Measurements from ENCODE around the gene JKAMP.
A peak's percentile ranks its signal among the peaks of the same experiment; 100 is the strongest.

Gene JKAMP

DNA sequence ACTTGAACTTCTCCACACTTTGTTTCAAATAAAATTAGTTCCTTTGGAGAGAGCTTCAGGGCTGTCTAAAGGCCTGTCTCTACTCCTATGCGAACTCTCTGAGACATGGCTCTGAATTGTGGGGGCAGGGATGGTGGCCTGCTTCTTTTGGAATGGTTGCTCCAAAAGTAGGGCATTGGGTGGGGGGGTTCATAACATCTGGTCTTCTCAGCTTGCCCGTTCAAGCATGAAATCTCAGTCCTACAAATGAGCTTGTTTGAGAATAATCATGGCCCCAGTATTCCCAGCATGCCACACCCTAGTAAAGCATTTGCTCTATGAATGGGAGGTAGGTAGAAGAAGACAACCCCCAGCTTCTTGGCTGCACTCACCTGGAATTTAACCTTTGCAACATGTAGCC is 25.8 kb upstream of the JKAMP start:
- peaks cover 27% of the 10 kb centered on the region for H3K4me1 ChIP-seq (ENCODE audit: control insufficient read depth, insufficient read depth, low read length, unreplicated experiment)
- H3K27ac ChIP-seq (ENCODE audit: low read depth, low read length): no peak overlapping the region
- H3K79me2 ChIP-seq (ENCODE audit: control insufficient read depth, insufficient read depth, low read length, unreplicated experiment): peaks cover 3% of the 10 kb centered on the region
- H3K27me3 ChIP-seq (ENCODE audit: insufficient read depth, low read length): no peaks in the 10 kb centered on the region
- no peak overlapping the region for H2AFZ ChIP-seq (ENCODE audit: low read length, unreplicated experiment)
- H3K36me3 ChIP-seq (ENCODE audit: insufficient read depth, low read length): peaks cover 63% of the 10 kb centered on the region
- no peak overlapping the region for H3K4me3 ChIP-seq (ENCODE audit: low read depth, low read length)

GRCh38 chr14:59460378-59460777 is 23.9 kb upstream of the JKAMP start:
- Histone ChIP-seq H3K4me3 (ENCODE audit: low read depth, low read length) (no peak overlapping the region), H3K4me1 (ENCODE audit: control insufficient read depth, insufficient read depth, low read length, unreplicated experiment) (peaks cover 12% of the 10 kb centered on the region), H3K27ac (ENCODE audit: low read depth, low read length) (no peak overlapping the region), H2AFZ (ENCODE audit: low read length, unreplicated experiment) (no peak overlapping the region), H3K79me2 (ENCODE audit: control insufficient read depth, insufficient read depth, low read length, unreplicated experiment) (peaks cover 7% of the 10 kb centered on the region), H3K36me3 (ENCODE audit: insufficient read depth, low read length) (peaks cover 64% of the 10 kb centered on the region), H3K27me3 (ENCODE audit: insufficient read depth, low read length) (no peaks in the 10 kb centered on the region)

GRCh38 chr14:59461891-59462290 is 22.4 kb upstream of the JKAMP start:
- H3K36me3 ChIP-seq (ENCODE audit: insufficient read depth, low read length): peaks cover 49% of the 10 kb centered on the region
- no peak overlapping the region for H3K27ac ChIP-seq (ENCODE audit: low read depth, low read length)

DNA sequence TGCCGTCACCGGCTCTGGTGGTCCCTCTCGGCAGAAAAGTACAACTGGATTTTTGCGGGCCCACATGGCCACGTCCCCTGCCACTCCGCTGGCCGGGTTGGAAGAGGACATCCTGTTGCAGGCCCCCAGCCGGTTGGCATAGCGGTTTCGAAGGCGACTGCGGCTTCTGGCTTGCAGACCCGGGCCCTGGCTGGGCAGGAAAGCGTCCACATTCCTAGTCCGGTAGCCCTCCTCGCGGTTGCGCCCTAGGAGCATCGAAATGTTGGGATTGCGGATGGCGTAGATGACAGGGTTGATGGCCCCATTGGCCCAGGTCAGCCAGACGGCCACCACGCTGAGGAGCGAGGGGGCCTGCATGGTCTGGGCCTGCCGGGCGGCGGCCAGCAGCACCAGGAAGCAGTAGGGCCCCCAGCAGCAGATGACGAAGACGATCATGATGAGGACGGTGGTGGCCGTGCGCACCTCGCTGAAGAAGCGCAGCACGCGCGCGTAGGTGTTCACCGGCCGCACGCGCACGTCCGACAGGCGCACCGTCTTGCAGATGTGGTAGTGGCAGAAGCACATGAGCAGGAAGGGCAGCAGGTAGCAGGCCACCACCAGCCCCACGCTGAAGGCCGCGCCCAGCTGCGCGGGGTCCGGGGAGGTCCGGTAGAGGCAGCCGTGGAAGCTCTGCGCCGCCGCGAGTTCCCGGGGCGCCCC is 20.4 kb upstream of the JKAMP start:
- Histone ChIP-seq H3K27ac (ENCODE audit: low read depth, low read length) (no peak overlapping the region), H2AFZ (ENCODE audit: low read length, unreplicated experiment) (peak overlapping the region; percentile 63), H3K4me3 (ENCODE audit: low read depth, low read length) (peak overlapping the region; percentile 74), H3K36me3 (ENCODE audit: insufficient read depth, low read length) (peaks cover 41% of the 10 kb centered on the region), H3K79me2 (ENCODE audit: control insufficient read depth, insufficient read depth, low read length, unreplicated experiment) (peaks cover 7% of the 10 kb centered on the region), H3K27me3 (ENCODE audit: insufficient read depth, low read length) (no peaks in the 10 kb centered on the region), H3K4me1 (ENCODE audit: control insufficient read depth, insufficient read depth, low read length, unreplicated experiment) (peaks cover 18% of the 10 kb centered on the region)

More at GRCh38 chr14:59461891-59462290, 22.4 kb upstream of the JKAMP start:
- peaks cover 13% of the 10 kb centered on the region for H3K4me1 ChIP-seq (ENCODE audit: control insufficient read depth, insufficient read depth, low read length, unreplicated experiment)
- H3K27me3 ChIP-seq (ENCODE audit: insufficient read depth, low read length): no peaks in the 10 kb centered on the region
- peaks cover 7% of the 10 kb centered on the region for H3K79me2 ChIP-seq (ENCODE audit: control insufficient read depth, insufficient read depth, low read length, unreplicated experiment)
- no peak overlapping the region for H3K4me3 ChIP-seq (ENCODE audit: low read depth, low read length)
- no peak overlapping the region for H2AFZ ChIP-seq (ENCODE audit: low read length, unreplicated experiment)

DNA sequence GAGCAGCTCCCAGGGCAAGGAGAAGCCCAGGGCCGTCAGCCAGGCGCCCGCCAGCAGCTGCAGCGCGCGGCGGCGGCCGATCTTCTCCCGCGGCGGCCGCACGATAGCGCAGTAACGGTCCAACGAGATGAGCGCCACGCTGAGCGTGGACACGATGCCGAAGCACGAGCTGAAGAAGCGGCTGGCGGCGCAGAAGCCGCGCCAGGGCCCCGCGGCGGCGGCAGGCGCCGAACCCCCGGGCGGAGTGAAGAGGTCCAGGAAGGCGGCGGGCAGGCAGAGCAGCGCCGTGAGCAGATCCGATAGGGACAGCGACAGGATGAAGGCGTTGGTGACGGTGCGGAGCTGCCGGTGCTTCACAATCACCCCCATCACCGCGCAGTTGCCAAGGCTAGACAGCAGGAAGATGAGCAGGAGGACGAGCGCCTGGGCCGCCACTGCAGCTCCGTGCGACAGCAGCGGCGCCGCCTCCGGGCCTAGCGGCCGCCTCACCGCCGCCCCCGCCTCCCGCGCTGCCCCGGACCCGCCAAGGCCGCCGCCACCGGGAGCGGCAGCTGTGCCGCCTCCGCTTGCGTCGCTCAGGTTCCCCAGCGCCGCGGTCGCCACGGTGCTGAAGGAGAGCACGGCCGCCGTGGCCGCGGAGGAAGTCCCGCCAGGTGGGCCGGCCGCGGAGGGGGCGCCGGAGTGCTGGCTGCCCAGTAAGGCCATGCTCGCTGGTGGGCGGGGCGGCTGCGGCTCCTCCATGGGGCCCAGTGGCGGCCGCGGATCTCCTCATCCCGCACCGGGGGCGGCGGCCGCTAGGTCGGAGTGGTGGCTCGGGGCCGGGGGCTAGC is 19.6 kb upstream of the JKAMP start:
- H3K27ac ChIP-seq (ENCODE audit: low read depth, low read length): no peak overlapping the region
- H3K36me3 ChIP-seq (ENCODE audit: insufficient read depth, low read length): peaks cover 37% of the 10 kb centered on the region
- peaks cover 18% of the 10 kb centered on the region for H3K4me1 ChIP-seq (ENCODE audit: control insufficient read depth, insufficient read depth, low read length, unreplicated experiment)
- peaks cover 7% of the 10 kb centered on the region for H3K79me2 ChIP-seq (ENCODE audit: control insufficient read depth, insufficient read depth, low read length, unreplicated experiment)
- no peaks in the 10 kb centered on the region for H3K27me3 ChIP-seq (ENCODE audit: insufficient read depth, low read length)
- peak overlapping the region; percentile 63 for H2AFZ ChIP-seq (ENCODE audit: low read length, unreplicated experiment)
- H3K4me3 ChIP-seq (ENCODE audit: low read depth, low read length): peak overlapping the region; percentile 74

GRCh38 chr14:59465316-59466135 is 18.8 kb upstream of the JKAMP start, which contains the start of gene GPR135:
Gene GPR135 (minus strand): TSS chr14:59465380. CDS start chr14:59465226, 154 bp downstream.
- Histone ChIP-seq H3K4me3 (ENCODE audit: low read depth, low read length) (peak within 1 kb of the TSS; percentile 74), H3K79me2 (ENCODE audit: control insufficient read depth, insufficient read depth, low read length, unreplicated experiment) (peaks cover 7% of the 10 kb centered on the region), H3K27ac (ENCODE audit: low read depth, low read length) (no peak within 1 kb of the TSS), H2AFZ (ENCODE audit: low read length, unreplicated experiment) (peak within 1 kb of the TSS; percentile 63), H3K27me3 (ENCODE audit: insufficient read depth, low read length) (no peaks in the 10 kb centered on the region), H3K36me3 (ENCODE audit: insufficient read depth, low read length) (peaks cover 37% of the 10 kb centered on the region), H3K4me1 (ENCODE audit: control insufficient read depth, insufficient read depth, low read length, unreplicated experiment) (peaks cover 18% of the 10 kb centered on the region)

DNA sequence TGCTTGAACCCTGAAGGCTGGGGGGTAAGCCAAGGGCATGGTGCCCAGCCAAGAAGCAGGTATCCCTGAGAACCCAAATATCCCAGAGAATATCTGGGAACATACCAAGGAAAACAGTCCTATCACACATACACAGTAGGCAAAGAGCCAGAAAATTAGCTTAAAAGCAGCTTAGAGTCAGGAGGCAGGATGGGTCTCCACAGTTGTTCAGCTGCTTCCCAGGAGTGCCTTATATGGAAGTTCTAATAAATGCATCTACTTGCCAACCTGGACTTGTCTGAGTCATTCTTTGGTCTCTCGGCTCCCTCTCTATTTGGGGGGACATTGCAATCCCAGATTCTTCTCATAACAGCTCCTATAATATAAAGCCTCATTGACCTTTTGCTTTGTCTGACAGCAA is 10.1 kb upstream of the JKAMP start:
- peaks cover 69% of the 10 kb centered on the region for H3K36me3 ChIP-seq (ENCODE audit: insufficient read depth, low read length)
- H3K4me3 ChIP-seq (ENCODE audit: low read depth, low read length): no peak overlapping the region
- H3K79me2 ChIP-seq (ENCODE audit: control insufficient read depth, insufficient read depth, low read length, unreplicated experiment): peaks cover 37% of the 10 kb centered on the region
- H3K4me1 ChIP-seq (ENCODE audit: control insufficient read depth, insufficient read depth, low read length, unreplicated experiment): peaks cover 9% of the 10 kb centered on the region
- no peaks in the 10 kb centered on the region for H3K27me3 ChIP-seq (ENCODE audit: insufficient read depth, low read length)
- H2AFZ ChIP-seq (ENCODE audit: low read length, unreplicated experiment): no peak overlapping the region
- H3K27ac ChIP-seq (ENCODE audit: low read depth, low read length): peak overlapping the region; percentile 21

GRCh38 chr14:59475709-59476108 is 8.6 kb upstream of the JKAMP start:
- Histone ChIP-seq H3K36me3 (ENCODE audit: insufficient read depth, low read length) (peaks cover 66% of the 10 kb centered on the region), H3K4me3 (ENCODE audit: low read depth, low read length) (no peak overlapping the region), H3K27me3 (ENCODE audit: insufficient read depth, low read length) (no peaks in the 10 kb centered on the region), H3K27ac (ENCODE audit: low read depth, low read length) (no peak overlapping the region), H2AFZ (ENCODE audit: low read length, unreplicated experiment) (no peak overlapping the region), H3K4me1 (ENCODE audit: control insufficient read depth, insufficient read depth, low read length, unreplicated experiment) (peaks cover 18% of the 10 kb centered on the region), H3K79me2 (ENCODE audit: control insufficient read depth, insufficient read depth, low read length, unreplicated experiment) (peaks cover 52% of the 10 kb centered on the region)

- Histone ChIP-seq H3K27ac (ENCODE audit: low read depth, low read length) (no peak overlapping the region), H3K4me1 (ENCODE audit: control insufficient read depth, insufficient read depth, low read length, unreplicated experiment) (peaks cover 33% of the 10 kb centered on the region), H3K79me2 (ENCODE audit: control insufficient read depth, insufficient read depth, low read length, unreplicated experiment) (peaks cover 76% of the 10 kb centered on the region), H2AFZ (ENCODE audit: low read length, unreplicated experiment) (no peak overlapping the region), H3K4me3 (ENCODE audit: low read depth, low read length) (no peak overlapping the region), H3K27me3 (ENCODE audit: insufficient read depth, low read length) (no peaks in the 10 kb centered on the region), H3K36me3 (ENCODE audit: insufficient read depth, low read length) (peaks cover 46% of the 10 kb centered on the region)
These were observed 5.8 kb upstream of the JKAMP start for GRCh38 chr14:59478540-59478939.

- Histone ChIP-seq H3K27ac (ENCODE audit: low read depth, low read length) (no peak overlapping the region), H3K4me1 (ENCODE audit: control insufficient read depth, insufficient read depth, low read length, unreplicated experiment) (peaks cover 29% of the 10 kb centered on the region), H2AFZ (ENCODE audit: low read length, unreplicated experiment) (no peak overlapping the region), H3K4me3 (ENCODE audit: low read depth, low read length) (peak overlapping the region; percentile 100), H3K36me3 (ENCODE audit: insufficient read depth, low read length) (peaks cover 36% of the 10 kb centered on the region), H3K27me3 (ENCODE audit: insufficient read depth, low read length) (no peaks in the 10 kb centered on the region), H3K79me2 (ENCODE audit: control insufficient read depth, insufficient read depth, low read length, unreplicated experiment) (peaks cover 86% of the 10 kb centered on the region)
These were observed 4.2 kb upstream of the JKAMP start for GRCh38 chr14:59480166-59480565.

All from ACC112 (cell line).